ENCODE results near the gene ACAA1.
"Not testable (repeated sequence)": the region's sequence is repeated elsewhere in the genome, so short reads cannot be mapped to it uniquely, and the experiment has no call there.

The ACAA1 gene

GRCh38 chr3:38134517-38135143, 2.3 kb downstream of the ACAA1 start:
- not testable (repeated sequence) for DNase-seq

DNA sequence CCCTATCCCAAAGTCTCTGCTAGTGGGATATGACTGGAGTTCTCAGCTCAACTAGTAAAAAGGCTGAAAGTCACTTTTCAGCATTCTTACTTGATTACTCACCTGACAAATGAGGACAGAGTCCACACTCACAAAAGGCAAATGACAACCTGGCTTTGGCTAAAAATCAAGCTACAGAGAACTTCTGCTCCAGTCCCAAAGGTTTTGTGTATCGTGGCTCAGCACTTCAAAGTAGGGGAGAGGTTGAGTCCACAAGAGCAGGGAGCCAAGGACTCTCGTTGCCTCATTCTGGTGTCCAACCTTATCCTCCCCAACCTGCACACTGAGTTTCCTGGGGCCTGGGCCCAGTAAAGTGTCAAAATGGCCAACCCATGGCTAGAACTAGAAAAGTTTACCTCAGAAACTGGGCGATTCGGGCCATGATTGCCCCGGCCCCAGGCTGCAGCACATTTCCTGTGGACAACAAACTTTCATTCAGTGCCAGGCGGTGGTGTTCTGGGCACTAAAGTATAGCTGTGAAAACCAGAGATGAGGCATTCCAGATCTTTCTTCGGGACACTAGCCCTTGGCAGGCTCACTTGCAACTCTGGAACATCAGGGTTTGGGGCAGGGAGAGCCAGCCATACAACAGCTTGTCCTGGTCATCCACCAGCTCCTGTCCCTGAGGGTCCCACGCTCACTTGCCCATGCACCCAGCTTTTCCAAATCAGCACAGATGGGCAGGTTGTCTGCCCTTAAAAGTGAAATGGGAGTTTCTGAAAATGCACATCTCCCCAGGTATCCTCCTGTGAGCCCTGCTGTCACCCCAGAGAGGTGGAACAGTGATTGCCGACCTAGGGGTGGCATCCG, 3.1 kb downstream of the ACAA1 start:
- no peak for DNase-seq

DNA sequence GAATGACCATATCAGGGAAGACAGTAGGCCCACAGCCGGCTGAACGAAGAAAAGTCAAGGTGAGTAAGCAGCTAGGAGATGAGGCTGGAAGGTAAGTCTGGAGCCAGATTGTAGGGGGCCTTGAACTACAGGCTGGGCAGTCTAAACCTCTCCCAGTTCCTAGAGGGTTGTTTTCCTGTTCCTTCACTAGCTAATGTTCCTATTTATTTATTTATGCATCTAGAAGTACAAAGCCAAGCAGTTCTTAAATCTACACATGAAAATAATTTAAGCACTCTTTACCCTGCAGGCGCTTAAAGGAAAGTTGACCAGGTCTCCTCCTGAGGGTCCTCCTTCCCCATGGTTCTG, 3.7 kb downstream of the ACAA1 start:
- DNase-seq, result no peak

DNA sequence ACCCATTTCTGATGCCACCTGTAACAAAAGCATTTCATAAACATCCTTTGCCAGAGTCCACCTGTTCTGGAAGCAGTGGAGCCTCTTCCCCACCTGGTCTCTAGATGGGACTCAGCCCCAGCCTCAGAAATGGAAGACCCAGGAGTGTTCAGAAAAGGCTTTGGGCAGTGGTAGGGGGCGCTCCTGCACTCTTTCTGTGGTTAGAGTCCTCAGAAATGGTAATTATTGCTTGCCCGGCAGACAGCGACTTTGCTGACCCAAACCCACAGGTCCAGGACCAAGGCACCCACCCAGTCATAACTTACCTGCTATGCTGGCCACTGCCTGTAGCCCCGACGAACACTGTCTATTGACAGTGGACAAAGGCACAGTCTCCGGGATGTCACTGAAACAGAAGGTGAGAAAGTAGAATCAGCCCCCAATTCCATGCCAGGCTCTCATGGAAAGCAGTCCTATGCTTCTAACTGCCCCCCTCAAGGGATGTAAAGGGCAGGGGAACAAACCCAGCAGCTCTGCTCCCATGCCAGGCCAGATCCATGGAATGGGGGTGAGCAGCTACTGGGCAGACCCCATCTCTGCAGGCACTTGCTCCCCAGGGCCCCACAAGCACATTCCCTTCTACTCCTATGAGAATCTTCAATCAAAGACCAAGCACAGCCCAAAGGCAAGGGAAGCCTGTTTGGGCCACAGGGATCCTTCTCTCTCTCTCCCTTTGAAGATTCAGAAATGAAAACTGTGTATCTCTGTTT, 5.1 kb downstream of the ACAA1 start:
- peak; percentile 2 for DNase-seq

DNA sequence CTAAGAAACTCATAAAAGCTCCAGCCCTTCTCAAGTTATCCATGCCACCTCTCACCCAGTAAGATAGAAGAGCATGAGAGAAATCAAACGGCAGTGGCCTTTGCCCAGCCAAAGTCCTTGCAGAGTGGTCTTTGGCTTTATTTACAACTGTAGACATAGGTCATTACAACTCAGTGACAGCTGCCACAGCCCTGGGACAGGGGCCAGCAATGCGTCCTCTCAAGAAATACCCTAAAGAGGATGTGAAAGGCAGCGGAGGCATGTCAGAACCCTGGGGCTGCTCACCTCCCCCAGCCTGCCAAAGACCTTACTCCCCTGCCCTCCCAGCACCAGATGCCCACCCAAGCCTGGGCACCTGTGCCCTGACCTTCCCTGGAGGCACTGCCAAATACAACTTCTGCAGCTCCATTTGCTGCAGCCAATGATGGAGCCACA, 6.3 kb downstream of the ACAA1 start:
- no peak for DNase-seq

DNA sequence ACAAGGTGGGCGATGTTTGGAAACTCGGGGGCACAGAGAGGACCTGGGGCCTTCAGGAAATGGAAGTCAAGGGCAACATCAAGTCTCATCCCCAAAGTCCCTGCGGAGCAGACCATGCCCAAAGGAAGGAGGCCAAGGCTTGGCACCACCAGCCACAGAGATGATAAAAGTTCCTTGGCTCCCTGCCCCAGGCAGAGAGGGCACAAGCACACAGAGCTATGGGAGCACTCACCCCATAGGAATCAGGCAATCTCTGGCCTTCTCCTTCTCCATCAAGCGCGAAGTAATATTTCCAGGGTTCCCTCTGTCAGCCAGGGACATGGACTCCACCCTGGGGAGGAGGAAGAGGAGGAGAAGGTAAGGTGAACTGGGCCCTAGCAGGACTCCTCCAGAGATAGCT, 7.9 kb downstream of the ACAA1 start:
- no peak for DNase-seq

- no peak for DNase-seq
Observed at GRCh38 chr3:38128303-38128655, 8.6 kb downstream of the ACAA1 start.

- no peak for DNase-seq
Observed at GRCh38 chr3:38127611-38128302, 9.2 kb downstream of the ACAA1 start.

DNA sequence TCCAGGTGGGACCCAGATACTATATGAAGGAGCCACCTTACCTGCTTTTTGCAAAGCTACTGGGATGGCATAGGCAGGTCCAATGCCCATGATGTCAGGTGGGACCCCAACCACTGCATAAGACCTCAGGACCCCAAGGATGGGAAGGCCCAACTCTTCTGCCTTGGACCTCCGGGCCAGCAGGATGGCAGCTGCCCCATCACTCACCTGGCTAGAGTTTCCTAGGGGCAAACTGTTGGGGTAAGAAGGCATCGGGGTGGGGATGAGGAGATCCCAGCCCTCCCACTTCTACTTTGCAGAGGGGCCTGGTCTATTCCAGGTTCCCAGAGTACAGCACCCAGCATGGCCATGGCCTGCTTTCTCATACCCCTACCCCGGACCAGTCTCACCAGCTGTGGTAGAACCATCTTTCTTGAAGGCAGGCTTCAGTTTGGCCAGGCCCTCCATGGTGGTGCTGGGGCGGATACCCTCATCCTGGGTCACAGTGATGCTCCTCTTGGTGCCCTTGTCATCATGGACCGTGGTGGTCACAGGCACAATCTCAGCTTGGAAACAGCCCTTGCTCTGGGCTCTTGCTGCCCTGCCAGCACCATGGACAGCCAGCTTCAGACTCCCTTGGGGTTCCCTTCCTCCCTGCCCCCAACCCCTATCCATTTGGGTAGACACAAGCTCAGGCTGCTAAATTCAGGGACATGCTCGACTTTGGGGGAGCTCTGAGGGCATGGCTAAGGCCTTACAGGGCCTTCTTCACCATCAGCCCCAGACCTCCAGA, 10.6 kb downstream of the ACAA1 start:
- DNase-seq, result no peak

- no peak for DNase-seq
Observed at GRCh38 chr3:38125305-38126120, 11.4 kb downstream of the ACAA1 start.

DNA sequence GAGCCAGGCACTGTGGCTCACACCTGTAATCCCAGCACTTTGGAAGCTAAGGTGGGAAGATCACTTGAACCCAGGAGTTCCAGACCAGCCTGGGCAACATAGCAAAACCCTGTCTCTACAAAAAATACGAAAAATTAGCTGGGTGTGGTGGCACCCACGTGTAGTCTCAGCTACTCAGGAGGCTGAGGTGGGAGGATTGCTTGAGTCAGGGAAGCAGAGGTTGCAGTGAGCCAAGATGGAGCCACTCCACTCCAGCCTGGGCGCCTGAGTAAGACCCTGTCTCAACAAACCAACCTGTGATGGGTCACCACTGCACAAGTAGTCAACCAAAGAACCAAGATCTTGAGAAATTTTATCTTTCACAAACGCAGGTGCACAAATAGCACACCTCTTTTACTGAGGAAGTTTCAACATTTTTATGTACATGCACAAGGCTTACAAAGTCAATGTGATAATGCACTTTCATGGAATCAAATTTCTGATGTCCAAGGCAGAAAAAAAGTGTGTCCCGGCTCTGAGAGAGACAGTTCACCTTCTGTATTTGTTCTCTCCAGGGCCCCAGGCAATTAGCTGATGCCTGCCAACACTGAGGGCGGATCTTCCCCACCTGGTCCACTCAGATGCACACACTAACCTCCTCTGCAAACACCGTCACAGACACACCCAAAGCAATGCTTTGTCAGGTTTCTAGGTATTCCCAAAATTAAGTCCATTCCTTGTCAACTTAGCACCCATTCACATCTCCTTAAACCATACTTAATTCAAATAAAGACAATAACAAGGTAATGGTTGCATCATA, 12.4 kb downstream of the ACAA1 start:
- no peak for DNase-seq

GRCh38 chr3:38122712-38123290, 14.1 kb downstream of the ACAA1 start:
- no peak for DNase-seq

DNA sequence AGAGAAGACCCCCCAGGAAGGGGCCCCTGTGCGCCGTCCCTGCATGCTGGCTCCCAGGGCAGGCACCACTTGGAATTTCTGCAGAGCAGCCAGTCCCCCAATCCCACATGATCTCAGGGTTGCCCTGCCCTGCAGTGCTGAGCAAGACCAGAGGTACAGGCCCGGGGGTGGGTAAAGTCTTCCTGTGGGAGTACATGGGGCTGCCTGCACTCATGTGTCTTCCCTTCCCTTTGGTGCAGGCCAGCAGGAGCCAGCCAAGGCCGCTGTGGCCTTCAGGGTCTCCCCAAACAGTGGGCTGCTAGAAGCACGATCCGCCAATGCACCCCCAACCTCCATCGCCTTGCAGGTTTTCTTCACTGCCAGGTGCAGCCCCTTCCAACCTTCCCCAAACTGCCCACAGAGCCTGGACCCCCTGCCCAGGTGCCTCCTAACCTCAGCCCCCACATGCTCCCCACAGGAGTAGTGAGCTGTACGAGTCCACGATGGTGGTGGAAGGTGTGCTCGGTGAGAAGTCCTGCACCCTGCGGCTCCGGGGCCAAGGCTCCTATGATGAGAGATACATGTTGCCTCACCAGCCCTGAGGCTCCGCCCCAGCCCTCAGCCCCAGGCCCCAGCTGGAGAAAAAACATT, 15.0 kb downstream of the ACAA1 start:
- DNase-seq, result no peak

- no peak for DNase-seq
Observed at GRCh38 chr3:38121451-38121831, 15.5 kb downstream of the ACAA1 start.

DNA sequence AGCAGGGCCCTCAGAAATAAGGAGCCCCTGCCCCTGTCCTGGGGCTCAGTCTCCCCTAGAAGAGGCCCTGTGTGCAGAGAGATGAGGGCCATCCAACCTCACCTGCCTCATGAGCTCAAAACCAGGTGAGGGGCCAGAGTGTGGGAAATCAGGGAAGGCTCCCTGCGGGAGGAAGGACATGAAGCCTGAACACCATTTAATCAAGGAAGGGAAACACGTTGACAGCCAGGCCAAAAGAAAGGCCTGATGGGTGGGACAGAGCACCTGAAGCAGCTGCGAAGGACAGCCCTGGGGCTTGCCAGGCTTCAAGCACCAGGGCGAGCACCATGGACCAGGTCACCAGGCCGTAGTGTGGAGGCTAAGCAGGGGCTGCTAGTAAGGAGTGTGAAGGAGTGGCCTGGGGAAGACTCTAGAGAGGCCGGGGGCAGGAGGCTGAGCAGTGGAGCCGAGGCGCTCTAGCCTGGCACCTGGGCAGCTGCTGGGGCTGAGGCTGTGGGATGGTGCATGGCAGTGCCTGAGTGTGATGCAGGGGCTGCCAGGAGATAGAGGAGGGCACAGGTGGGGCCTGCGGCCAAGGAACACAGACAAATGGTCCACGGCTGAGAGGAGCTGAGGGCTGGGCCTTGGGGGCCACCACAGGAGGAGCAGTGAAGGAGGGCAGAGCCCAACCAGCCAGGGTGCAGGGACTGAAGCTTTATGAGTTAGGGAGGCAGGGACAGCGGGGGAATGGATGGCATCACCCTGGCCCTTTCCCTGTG, 16.1 kb downstream of the ACAA1 start:
- DNase-seq, result no peak

- DNase-seq, result no peak
Observed at GRCh38 chr3:38119821-38120692, 16.9 kb downstream of the ACAA1 start.

GRCh38 chr3:38119248-38119544, 17.7 kb downstream of the ACAA1 start:
- no peak for DNase-seq
